NOMO-1 treated with dmso at 0.1 percent for 144 hours (cell line): ENCODE measurements around the gene VEZF1.

ENCODE experiments used
- DNase-seq: peaks from one replicate; lab custom pipeline; 2025; ENCODE audit not compliant: unreplicated experiment; lab: John Stamatoyannopoulos, UW

The VEZF1 gene

DNA sequence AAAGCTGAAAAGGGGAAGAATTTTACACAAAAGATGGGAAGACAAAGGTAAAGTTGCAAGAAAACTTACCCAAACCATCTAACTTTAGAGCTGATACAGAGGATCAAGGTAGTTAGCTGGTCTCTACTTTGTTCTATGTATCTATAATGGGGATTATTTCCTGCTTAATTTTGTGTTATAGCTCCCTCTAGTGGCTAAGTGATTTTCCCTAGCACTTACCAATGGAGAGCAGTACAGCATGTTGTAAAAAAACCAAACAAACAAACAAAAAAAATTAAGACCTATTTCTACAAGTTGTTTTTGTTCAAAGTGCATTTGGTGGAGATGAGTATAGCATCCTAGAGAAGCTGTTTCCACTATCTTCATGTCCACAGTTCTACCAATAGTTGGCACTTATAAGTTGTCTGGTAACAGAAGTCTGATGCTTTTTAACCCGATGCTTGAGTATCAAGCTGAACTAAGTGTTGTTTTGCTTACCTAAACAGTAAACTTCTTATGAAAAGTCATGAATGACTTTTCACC, 11.5 kb upstream of the VEZF1 start:
- no peak for DNase-seq

GRCh38 chr17:57999010-57999495, 11.0 kb upstream of the VEZF1 start:
- no peak for DNase-seq

DNA sequence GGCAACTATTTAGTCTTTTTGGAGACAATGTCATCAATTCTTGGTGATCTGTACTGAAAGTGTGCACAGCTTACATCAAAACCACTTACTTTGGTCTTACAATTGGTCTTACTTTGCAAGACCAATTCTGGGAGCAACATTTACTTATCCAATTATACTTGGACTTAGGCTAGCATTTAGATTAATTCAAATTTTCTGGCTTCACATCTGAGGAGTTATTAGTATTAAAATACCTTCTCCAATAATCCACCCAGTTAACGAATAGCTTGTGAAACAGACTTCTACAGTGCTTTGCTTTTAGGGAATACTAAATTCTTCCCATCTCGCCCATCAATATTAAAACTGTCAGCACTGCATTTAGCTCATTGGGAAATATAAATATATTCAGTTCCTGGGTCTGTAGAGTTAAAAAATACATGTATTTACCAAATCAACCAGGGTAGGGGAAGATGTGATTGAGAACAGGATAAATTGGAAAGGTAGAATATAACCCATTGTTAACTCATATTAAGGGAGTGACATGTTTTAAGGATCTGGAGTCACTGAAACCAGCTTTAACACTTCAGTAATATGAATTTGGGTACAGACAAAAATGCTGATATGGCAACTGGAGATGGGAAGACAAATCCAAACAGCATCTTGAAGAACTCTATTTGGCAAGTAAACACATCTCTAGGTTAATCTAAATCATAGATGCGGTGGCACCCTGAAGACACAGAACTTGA, 9.2 kb upstream of the VEZF1 start:
- no peak for DNase-seq

DNA sequence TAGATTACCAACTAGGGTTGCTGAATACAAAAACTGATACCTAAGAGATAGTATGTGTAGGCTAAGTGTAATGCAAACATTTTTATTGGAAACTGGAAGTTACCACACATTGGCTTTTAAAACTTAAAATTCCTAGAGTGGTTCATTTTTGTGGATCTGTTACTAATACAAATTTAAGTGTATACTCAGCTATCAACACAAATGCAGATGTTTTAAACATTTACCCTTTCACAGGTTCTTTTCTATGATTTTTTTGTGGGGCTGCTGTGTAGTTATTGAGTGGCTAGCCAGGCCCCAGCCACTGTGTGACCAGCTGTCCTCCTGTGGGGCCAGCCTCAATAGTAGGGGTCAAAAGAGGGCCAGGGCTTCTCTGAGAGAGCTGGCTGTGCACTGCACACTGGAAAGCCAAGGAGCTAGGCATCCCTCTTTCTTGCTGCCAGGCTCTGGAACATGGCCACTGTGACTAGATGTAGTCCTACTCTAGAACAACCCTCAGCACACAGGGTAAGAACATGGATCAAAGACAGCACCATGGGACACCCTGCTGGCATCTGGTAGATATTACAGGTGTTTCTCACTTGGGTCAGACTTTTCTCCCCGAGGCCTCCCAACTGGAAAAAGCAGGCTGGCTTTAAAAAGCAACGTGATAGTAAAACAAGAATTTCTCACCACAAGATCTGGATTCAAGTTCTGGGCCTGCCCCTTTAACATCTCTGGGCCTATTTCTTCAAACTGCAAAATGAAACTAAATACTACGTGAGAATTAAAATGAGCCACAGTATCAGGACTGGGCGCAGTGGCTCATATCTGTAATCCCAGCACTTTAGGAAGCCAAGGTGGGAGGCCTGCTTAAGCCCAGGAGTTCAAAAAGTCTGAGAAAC, 7.3 kb upstream of the VEZF1 start:
- peak; percentile 39 for DNase-seq

- no peak for DNase-seq
Observed at GRCh38 chr17:57994436-57994835, 6.4 kb upstream of the VEZF1 start.

DNA sequence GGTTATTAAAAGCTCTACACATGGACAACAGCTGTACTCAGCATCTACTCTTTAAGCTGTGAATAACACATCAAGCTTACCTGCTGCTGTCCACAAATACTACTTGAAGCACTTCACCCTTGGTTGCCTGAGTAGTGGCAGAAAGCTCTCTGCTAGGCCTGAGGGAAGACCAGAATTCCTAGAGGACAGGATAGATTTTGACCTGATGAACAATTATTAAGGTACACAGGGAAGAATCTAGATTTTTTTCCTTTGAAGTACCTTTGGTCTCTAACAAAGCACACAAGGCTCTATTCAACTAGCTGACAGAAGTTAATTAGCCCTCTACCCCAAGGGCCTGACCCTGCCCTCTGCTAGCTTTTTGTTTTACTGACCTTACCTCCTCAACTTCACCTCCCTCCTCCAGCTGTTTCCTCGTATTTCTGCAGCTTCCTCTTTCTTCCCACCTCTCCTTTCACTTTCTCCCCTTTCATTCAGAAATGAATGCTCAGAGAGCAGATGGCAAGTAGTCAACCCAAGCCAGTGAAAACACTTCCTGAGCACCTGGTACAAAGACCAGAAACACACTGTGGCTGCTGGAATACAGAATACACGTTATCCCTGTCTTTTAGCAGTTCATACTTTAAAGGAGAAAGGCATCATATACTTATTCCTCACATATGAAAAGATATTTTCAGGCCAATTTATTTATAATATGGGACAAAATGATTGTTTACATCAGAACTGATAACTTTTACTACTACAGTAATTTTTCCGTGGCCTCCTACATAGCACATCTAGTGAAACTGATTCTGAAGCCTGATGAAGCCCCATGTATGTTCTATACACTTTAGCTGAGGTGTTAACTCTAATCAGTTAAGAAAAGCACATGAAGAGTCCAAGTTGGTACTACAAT, 5.7 kb upstream of the VEZF1 start:
- peak; percentile 64 for DNase-seq

DNA sequence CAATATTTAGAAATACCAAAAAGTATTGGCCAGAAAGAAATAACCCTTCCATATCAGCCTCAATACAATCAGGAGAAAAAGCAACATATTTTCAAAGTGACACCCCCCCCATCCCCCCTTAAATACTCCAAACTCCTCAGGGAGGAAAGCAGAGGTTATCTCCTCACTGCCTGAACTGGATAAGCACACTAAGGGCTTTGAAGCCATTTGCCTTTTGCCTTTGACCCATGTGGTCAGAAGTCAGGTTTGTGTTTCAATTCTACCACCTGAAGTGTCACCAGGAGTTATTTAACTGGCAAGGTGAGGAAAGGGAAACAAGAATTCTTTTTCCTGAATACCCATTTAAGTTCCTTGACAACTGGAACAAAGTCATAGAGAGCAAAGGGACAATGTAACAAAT, 3.5 kb upstream of the VEZF1 start:
- DNase-seq: no peak

GRCh38 chr17:57990037-57990436, 2.0 kb upstream of the VEZF1 start:
- no peak for DNase-seq

DNA sequence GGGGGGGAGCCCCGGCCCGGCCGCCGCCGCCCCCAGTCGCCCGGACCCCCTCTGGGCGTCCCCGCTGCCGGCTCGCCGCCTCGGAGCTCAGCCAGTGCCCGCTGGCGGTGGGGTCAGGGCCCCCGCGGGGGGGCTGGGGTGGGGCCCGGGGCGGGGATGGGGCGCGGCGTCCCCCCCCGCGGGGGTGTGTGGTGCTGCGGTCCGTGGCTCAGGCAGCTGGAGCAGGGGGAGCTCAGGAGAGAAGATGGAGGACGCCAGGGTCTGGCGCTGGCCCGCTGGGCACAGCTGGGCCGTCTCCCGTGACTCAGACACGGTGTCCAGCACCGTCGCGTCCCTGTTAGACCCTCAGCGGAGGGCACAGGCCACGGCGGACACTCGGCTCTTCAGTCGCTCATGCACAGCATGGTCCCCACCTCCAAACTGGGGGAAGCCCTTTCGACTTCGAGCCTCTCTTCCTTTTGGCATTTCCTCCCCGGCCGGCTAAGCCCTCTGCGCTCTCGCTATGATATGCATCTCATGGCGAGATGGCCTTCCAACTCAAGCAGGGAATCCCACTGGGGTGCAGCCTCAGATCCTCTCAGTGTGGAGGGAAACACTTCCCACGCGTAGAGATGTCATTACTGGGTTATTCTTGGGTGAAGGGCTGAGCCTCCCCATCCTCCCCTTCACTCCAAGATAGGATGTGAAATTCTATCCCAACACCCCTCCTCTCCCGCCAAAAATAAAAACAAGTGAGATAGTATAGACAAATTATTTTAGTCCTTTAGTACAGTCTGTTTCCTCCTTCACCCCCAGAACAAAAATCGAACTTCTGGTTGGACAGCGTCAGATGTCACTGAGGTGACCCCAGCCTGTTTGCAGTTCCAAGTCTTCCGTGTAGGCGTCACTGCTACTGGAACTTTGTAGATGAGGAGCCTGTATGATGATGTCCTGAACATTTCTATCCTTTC, 522 bp upstream of the VEZF1 start:
- DNase-seq: peak; percentile 56

- DNase-seq: no peak
Observed at GRCh38 chr17:57986841-57987580, 1.0 kb downstream of the VEZF1 start.

DNA sequence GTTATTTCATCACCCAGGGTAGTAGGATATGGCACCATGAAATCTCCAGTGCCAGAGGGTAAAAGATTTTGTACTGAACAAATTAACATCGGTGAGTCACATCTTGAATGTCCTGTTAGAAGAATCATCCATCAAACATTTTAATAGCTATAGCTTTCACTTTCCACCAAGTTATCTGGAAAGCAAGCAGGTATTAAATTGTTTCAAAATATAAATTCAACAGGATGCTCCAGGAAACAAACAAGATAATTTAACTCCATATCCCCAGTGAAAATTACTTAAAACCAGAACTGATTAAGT, 2.4 kb downstream of the VEZF1 start:
- DNase-seq: no peak

DNA sequence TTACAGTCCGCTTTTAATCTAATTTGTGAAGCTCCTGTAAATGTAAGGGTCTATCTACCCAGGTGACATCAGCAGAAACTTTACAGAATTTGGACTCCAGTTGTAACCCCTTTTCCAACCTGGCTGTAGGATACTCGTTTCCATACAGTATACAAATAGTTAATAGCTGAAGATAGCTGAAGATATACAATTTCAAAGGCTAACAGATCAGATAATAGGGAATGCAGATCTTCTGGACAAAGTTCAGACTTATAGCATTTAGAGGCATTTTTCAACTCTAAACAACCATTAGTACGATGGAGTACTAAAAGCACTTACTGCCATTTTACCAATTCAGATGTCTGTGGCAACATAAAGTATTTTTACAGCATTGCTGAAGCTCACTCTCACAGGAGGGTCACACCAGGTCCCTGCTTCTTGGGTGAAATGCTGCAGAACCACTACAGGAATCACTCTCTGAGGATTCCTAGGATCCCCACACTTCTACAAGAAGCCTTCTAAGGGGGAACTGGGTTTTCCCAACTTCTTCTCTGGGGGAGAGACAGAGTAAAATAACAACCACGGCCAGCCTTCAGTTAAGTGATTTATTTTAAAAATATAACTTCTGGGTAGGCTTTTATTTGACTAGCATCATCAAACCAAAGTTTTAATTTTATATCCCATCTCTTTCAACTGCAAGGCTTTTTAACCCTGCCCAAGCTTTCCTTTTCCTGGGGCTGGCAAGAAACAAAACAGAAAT, 2.9 kb downstream of the VEZF1 start:
- DNase-seq: no peak

GRCh38 chr17:57984261-57984890, 3.7 kb downstream of the VEZF1 start:
- no peak for DNase-seq

GRCh38 chr17:57983446-57983845, 4.6 kb downstream of the VEZF1 start:
- no peak for DNase-seq

DNA sequence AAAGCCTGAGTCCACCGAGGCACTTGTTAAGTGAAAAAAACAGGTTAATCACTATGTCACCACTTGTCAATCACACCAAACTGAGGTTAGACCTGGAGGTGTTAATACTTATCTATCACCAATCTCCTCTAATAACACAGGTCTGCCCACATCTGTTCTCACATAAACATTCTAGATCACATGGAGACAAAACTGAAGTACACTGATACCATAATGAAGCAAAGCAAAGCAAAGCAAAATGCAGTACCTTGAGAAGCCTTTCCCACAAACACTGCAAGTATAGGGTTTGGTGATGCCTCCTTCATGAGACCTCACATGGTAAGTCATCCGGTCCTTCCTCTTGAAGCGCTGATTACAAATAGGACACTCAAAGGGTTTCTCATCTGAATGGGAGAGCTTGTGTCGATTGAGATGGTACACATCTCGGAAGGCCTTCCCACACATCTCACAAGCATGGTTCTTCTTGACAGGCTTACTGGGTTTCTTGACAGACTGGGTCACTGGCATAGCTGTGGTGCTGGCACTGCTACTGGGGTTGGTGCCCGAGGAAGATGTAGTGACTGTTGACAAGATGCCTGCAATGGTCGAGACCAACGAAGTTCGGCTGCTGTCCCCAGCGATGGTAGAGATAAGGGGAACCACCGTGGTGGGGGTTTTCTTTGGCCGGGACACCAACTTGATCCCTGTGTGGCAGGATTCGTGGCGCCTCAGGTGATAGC, 5.4 kb downstream of the VEZF1 start:
- DNase-seq: no peak

DNA sequence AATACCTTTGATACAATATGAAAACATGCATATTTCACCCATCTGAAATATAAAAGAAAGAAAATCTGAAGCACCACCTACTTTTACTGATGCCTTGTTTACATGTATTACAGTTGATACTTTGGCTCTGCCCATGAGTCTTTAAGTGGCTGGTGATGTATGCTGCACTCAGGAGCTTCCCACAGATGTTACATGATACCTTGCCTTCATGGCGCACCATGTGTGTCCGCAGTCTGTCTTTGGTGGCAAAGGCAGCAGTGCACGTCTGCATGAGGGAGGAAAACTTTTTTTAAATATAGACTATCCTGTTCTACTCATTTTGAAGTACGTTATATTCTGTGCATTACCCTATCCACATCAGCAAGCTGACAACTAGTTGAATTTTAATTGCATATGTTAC, 7.5 kb downstream of the VEZF1 start:
- DNase-seq: no peak

- no peak for DNase-seq
Observed at GRCh38 chr17:57979076-57979475, 9.0 kb downstream of the VEZF1 start.

- no peak for DNase-seq
Observed at GRCh38 chr17:57976594-57976993, 11.5 kb downstream of the VEZF1 start.
